GM12878 (cell line): ENCODE data around the gene CDX1.
"Not testable (repeated sequence)": the region's sequence is repeated elsewhere in the genome, so short reads cannot be mapped to it uniquely, and the experiment has no call there.

Source experiments
- CTCF ChIP-seq, 3 experiments: IDR thresholded peaks in 2 of 3; conservative IDR thresholded peaks in 1 of 3; 2 replicates each; pipeline ENCODE4 v1.5.1; 2011; ENCODE audit warnings: low read depth in 3 of 3, low read length in 3 of 3, mild to moderate bottlenecking in 3 of 3, control low read depth in 2 of 3, moderate library complexity in 2 of 3, inconsistent platforms in 1 of 3, mixed read lengths in 1 of 3; ENCODE audit not compliant: control insufficient read depth in 2 of 3, insufficient read depth in 1 of 3; ENCODE audit errors: extremely low read depth in 1 of 3
- POLR2A ChIP-seq: IDR thresholded peaks from 2 replicates; pipeline ENCODE4 v1.6.1; 2011; ENCODE audit warnings: low read depth, mild to moderate bottlenecking, low read length
- TF ChIP-seq, protein P1 (sequence below): IDR thresholded peaks from 2 replicates; pipeline ENCODE4 v1.6.1; 2012; ENCODE audit warnings: low read depth, low read length, improper control_type of control experiment
- TF ChIP-seq, protein P2 (sequence below): IDR thresholded peaks from 2 replicates; pipeline ENCODE4 v1.6.1; 2012; ENCODE audit warnings: low read depth, low read length, improper control_type of control experiment
- TF ChIP-seq, protein P3 (sequence below): IDR thresholded peaks from 2 replicates; pipeline ENCODE4 v1.6.1; 2012; ENCODE audit warnings: low read depth, low read length, improper control_type of control experiment

- TF ChIP-seq, protein P1, sequence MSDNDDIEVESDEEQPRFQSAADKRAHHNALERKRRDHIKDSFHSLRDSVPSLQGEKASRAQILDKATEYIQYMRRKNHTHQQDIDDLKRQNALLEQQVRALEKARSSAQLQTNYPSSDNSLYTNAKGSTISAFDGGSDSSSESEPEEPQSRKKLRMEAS: not testable (repeated sequence)
- TF ChIP-seq POLR2A; CTCF (IDR thresholded peaks at IDR 0.05 in 2 of 3, conservative IDR thresholded peaks at IDR 0.05 in 1 of 3; ENCODE audit: control insufficient read depth in 2 of 3, extremely low read depth in 1 of 3, insufficient read depth in 1 of 3, low read depth in 3 of 3, low read length in 3 of 3): not testable (repeated sequence)
- TF ChIP-seq, protein P2, sequence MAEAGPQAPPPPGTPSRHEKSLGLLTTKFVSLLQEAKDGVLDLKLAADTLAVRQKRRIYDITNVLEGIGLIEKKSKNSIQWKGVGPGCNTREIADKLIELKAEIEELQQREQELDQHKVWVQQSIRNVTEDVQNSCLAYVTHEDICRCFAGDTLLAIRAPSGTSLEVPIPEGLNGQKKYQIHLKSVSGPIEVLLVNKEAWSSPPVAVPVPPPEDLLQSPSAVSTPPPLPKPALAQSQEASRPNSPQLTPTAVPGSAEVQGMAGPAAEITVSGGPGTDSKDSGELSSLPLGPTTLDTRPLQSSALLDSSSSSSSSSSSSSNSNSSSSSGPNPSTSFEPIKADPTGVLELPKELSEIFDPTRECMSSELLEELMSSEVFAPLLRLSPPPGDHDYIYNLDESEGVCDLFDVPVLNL: not testable (repeated sequence)
- TF ChIP-seq, protein P3, sequence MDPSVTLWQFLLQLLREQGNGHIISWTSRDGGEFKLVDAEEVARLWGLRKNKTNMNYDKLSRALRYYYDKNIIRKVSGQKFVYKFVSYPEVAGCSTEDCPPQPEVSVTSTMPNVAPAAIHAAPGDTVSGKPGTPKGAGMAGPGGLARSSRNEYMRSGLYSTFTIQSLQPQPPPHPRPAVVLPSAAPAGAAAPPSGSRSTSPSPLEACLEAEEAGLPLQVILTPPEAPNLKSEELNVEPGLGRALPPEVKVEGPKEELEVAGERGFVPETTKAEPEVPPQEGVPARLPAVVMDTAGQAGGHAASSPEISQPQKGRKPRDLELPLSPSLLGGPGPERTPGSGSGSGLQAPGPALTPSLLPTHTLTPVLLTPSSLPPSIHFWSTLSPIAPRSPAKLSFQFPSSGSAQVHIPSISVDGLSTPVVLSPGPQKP: not testable (repeated sequence)
Observed at GRCh38 chr5:150233706-150234105, 67.1 kb downstream of the CDX1 start.
